SHP77 (cell line): ENCODE measurements around the gene DLX5.
A peak's percentile ranks its signal among the peaks of the same experiment; 100 is the strongest.

Experiments used
- DNase-seq, 2 experiments: peaks; one replicate each; lab custom pipeline; 2025; lab: John Stamatoyannopoulos, UW

DLX5 gene

GRCh38 chr7:97018126-97018601, 6.5 kb downstream of the DLX5 start:
- no peak for DNase-seq

DNA sequence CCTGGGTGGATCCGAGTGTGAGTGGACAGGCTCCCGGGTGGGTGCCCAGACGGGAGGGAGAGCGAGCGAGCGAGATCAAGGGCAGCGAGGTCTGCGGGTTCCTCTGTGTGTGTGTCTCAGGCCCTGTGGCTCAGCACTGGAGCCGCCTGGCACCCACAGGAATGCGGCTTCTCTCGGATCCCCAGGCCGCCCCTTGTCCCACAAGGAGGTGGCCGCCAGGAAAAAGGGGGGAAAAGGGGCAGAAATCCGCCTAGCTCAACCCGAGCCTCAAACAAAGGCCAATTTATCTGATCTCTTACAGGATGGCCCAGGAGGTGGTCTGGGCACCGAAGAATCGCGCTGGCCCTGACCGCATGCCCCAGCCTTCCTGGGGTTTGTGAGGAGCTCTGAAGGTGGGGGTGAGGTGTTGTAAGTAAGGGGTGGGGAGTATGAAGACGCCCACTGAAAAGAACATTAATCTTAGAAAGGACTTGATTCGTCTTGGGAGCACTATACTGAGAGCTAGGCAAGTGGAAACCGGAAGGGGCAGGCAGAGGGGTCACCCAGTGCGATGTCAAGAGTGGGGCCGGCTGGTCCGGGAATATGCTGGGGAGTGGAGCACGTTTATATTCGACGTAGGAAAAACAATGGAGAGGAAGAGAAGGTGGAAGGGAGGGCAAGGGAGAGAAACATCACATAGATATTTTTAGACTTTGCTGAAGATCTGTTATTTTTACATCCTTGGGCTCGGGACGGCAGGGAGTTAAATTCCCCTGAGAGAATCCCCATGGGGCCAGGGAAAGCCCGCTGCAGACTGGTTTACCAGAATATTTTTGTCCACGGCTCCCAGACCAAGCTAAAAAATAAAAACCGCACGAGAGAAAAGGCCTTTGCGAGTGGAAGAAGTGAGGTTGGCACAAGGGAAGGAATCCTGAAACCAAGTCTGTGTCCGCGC, 7.2 kb downstream of the DLX5 start:
- DNase-seq = no peak

DNA sequence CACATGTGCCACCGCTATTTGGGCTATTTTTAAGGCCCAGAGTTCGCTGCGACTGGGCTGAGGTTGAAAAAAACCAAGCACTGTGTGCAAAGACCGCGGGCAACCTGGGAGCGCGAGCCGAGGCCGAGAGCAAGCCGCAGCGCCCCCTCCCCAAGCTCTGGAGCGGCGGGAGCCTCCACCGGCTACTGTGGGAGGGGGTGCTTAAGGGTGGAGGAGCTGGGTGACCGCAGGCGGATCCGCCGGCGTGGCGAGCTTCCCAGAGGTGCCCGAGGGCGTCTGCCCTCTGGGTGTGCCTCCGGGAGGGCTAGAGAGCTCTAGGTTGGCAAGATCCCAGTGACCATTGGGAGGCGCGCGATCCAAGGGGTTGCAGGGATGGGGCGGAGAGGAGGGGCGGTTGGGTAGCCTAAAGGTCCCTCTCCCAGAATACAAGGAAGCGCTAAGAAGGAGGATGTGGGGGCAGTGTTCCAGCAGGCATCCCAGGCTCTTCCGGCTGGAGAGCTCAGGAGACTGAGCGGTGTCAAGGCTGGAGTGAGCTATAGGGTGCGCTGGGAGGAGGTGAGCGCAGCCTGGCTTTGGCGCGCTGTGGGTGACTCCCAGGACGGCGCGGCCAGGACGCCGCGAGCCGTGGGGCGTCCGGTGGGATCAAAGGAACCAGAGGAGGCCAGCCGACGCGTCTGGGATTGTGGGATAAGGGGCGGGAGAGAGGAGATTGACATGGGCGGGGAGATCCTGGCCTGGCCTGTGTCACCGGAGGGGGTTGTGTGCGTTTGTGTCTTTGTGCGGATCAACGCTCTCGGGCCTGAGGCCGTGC, 8.0 kb downstream of the DLX5 start:
- DNase-seq = peak; percentile 62 to 70

DNA sequence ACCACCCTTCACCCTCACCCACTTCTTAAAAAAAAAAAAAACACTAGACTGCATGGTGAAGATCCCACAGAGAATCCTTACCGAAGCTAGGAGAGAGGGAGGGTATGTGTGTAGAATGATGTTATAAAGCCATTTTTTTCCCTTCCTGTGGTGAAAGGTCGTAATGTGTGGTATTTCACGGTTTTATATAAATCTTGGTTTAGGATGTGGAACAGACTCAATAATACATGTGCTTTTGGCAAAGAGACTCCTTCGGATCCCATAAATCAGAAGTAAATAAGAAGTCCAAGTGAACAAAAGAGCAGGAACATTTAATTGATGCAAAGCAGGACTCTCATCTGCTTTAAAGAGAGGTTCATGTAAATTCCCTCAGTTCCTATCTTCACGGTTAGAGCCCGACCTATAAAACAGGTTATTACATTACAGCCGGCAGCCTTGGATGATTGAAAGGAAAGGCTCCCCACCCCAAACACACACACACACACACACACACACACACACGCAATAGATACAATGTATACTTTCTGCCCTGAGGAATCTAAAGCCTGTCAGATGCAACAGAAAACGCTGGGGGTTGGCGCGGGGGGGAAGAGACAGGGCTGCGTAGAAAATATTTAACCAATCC, 8.8 kb downstream of the DLX5 start:
- DNase-seq = peak in 1 of 2 experiments; percentile 17

DNA sequence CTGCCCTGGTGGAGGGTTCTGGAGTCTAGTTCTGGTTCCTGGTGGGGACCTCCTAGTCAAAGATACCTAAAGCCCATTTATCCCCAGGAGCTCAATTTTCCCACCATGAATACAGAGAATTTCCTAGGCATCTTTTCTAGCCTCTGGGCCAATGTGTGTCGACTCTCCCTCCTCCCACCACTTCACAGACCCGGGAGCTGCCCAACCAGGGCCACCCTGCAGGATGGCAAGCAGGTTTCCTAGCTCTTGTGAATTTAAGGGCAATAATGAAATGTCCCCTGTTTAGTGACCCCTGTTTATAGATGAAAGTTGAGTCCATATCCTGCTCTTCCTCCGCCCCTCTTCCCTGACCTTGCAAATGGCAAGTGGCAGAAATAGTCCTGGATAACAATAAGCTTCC, 9.4 kb downstream of the DLX5 start:
- DNase-seq = peak; percentile 12 to 19

DNA sequence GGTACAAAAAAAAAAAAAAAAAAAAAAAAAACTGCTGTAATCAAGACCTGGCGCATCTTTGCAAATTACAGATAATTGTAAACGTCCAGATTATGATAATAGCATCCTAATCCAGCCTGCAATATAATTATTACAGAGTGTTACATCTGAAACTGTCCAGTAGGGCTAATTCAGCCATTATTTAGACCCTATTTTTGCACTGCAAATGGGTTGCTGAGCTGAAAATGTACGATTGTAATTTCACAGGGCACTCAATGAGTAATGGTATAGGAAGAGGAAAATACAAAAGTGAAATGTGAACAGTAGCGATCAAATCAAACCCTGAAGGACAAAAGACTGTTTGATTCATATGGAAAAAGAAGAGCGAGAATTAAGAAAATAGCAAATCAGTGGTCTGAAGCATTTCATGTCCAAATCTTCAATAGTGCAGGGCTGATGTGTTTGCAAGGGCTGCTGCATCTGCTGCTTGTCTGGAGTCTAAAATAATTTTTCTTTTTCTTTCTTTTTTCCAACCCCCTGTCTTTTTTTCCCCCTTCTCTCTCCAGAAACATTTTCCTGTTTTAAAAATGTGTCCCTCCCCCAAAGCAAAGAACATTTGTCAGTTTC, 10.4 kb downstream of the DLX5 start:
- DNase-seq = no peak

DNA sequence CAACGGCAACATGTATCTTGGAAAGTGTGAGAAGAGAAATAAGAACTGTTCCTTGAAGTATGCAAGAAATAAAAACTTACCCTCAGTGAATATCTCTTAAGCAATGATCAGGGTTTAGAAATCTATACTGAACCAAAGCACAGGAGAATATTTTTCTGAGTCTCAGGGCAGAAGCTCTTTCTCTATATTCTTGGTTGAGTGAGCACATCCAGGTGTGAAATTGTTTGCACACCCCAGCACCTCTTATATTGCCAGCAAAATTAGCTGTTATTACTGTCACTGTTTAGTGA, 10.8 kb downstream of the DLX5 start:
- DNase-seq = no peak

- DNase-seq = no peak
Measured at GRCh38 chr7:97013134-97013844, 11.3 kb downstream of the DLX5 start.

DNA sequence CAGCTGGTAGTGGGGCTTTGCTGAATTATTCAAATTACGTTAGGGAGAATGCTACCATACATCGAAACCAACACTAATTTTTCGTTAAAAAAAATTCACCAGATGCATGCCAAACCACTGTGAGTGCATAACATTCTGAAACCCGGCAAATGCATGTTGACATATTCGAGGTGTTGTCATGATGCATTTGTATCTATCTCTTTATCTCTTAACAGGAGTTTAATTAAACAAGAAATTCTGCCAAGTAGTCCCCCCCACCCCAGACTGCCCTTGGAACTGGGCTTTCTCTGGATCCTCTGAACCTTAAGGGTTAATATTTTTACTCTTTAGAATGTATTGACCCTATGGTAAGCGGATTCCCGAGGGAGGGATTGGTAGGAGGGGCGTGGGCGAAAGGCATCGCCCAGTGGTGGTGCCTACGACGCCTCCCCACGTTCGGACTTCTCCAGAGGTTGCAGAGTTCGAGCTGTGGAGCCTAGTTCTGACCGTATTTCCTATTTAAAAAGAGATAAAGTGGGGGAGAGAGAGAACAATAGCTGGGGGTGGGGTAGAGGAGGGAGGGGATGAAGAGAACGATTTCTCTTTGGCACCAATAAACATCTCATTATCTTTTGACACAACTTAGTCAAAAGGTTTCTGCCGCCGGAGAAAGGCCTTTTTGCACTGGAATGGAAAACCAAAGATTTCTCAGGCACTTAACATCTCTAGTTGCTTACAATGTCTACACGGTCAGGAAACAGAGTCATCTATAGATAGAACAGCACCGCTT, 12.1 kb downstream of the DLX5 start:
- no peak for DNase-seq

- DNase-seq = no peak
Measured at GRCh38 chr7:97011536-97012364, 12.9 kb downstream of the DLX5 start.

GRCh38 chr7:97011104-97011503, 13.5 kb downstream of the DLX5 start:
- no peak for DNase-seq

DNA sequence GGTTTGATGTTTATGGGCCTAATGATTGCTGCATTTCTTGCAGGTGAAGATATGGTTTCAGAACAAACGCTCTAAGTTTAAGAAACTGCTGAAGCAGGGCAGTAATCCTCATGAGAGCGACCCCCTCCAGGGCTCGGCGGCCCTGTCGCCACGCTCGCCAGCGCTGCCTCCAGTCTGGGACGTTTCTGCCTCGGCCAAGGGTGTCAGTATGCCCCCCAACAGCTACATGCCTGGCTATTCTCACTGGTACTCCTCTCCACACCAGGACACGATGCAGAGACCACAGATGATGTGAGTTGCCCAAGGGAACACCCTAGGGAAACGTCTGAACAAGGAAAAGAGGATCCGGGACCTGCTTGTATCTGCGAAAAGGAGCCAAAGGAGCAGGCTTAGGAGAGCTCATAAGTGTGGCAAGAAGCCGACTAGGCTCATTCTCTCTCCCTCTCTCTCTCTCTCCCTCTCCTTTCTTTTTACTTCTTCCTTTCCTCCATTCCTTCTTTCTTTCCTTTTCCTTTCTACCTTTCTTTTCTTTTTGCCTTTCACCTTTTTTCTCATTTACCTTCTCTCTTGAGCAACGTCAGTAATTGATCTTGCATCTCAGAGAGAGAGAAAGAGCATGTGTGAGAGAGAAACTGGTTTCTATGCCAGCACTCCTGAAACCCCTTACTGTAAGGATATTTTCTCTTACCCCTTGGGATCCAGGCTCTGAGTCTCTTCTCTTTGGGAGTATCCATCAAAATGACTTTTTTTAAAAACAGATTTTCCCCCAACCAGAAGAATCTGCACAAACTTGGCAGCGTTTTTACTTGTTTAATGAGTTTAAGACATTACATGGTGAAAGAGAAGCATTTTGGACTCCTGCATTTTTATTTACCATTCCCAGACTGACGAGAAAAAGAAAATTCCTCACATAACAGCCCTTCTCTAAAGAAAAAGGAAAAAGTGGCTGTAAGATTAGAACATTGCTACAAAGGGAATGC, 14.6 kb downstream of the DLX5 start:
- no peak for DNase-seq

DNA sequence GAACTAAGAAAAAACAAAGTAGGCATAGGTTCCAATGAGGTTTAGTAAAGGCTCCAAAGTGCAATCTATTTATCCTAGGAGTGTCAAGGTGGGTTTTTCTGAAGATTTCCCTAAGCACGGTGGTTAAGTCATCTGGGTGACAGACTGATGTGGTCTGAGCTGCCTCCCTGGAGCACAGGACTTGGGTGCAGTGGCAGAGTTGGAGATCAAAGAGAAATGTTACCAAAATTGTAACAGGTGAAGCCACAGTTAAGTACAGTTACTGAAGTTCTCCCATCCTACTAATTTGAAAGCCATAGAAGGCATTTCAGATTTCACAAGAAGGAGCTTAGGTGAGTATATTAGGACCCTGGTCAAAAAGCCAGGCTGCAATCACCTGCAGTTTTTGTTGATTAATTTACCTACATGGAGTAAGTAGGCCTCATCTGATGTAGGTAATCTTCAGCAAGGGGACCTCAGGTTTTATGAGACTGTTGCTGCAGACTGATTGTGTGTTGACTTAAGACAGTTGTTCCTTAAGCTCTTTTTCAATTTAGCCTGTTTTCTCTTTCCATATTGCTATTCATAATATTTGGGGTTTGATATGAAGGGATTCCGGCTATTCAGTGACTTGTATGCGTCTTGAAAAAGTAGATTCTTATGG, 16.2 kb downstream of the DLX5 start:
- DNase-seq = no peak

DNA sequence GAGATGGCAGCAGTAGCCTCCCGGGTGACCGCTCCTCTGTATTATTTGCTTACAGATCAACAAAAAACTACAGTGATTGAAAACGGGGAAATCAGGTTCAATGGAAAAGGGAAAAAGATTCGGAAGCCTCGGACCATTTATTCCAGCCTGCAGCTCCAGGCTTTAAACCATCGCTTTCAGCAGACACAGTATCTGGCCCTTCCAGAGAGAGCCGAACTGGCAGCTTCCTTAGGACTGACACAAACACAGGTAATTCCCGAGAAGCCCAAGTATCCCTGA, 17.1 kb downstream of the DLX5 start:
- DNase-seq = no peak

DNA sequence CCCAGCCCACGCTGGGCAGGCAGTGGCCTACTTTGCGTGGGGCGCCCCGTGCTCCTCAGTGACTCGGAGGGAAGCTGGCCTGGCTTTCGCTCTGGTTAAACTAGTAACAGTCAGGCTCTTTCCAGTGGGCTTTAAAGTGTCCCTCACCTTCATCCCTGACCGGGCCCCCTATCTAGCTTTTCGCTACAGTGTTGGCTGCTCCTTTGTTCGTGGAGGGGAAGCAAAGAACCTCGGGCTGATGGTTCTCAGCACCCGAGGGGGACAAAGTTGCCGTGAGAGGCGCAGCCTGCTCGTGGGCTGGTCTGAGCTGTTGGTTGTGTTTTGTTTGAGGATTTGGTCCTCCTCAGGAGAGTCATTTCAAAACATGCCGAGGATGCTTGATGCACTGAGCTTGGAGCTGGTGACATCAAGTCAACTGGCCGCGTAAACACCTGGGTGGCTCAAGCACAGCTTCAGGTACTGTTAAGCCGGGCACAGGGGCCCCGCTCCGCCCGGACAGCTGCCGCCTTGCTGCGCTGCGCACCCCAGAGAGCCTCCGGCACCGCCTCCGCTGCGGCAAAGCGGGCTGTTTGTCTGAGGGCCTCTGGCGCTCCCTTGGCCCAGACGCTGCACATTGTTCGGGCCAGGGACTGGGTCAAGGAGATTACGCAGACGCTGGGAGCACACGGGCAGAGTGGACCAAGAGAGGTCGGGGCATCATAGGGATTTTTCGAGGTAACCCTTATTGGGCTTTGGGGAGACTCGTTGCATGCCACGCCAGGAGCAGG, 17.6 kb downstream of the DLX5 start:
- DNase-seq = no peak

GRCh38 chr7:97006055-97006815, 18.4 kb downstream of the DLX5 start:
- DNase-seq = peak; percentile 47 to 74
